ENCODE measurements around the gene C20orf141. TPM values are rescaled to one million over a fixed set of nuclear protein-coding genes. Genes with fewer than 3 reads are reported as not detected.
"Not testable (repeated sequence)": the region's sequence is repeated elsewhere in the genome, so short reads cannot be mapped to it uniquely, and the experiment has no call there.

Gene C20orf141
- total and polyA plus RNA-seq, 2 donors = 1.3 TPM; not detected in 1

GRCh38 chr20:2804852-2805688 lies 9.7 kb upstream of the C20orf141 start:
- no peak overlapping the region for H3K4me3 ChIP-seq (ENCODE audit: low read length in 2 of 2)
- DNase-seq (ENCODE audit: low read depth in 6 of 9, low spot score in 9 of 9) = no peak
- H3K9me3 ChIP-seq (ENCODE audit: control insufficient read depth in 2 of 2, insufficient read depth in 1 of 2, low read length in 1 of 2) = peaks cover 0 to 6% of the 10 kb centered on the region in 2 donors
- 32% methylated on average over 49 of the region's 49 CpGs for WGBS
- peaks cover 65 to 94% of the 10 kb centered on the region in 2 donors for H3K27me3 ChIP-seq (ENCODE audit: control insufficient read depth in 2 of 2, insufficient read depth in 1 of 2, low read length in 1 of 2)
- H3K27ac ChIP-seq (ENCODE audit: low read depth in 1 of 2, low read length in 1 of 2) = no peak overlapping the region
- no peaks in the 10 kb centered on the region for H3K36me3 ChIP-seq (ENCODE audit: control insufficient read depth in 2 of 2, insufficient read depth in 2 of 2, low read length in 1 of 2)
- H3K4me1 ChIP-seq (ENCODE audit: control insufficient read depth in 2 of 2, insufficient read depth in 2 of 2, low read length in 2 of 2) = peaks cover 1 to 11% of the 10 kb centered on the region in 2 donors

DNA sequence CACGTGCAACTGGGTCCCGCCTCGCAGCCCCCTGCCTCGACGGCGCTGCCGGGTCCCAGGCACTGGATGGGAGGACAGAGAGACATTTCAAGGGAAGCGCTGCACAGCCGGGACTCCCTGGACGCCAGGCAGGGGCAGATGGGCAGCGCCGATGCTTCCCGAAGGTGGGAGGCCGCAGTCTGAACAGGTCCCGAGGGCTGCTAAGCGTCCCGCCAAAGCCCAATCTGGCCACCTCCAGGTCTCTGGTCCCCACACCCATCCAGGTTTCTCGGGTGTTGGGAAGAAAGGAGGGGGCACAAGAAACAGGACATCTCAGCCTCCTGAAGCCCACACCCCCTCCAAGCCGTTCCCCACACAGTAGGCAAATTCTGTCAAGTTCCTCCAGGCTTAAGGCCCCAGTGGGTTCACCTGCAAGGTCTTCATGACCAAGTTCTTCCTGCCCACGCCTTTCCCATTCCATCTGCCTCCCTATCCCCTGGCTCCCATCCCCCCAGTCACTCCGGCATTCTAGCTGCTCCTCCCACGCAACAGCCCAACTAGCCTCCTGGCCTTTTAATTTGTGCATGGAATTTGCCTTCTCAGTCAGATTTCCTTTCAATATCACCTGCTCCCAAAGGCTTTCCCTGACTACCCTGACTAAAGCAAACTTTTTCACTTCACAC lies 9.0 kb upstream of the C20orf141 start:
- WGBS = 76% methylated on average over 22 of the region's 22 CpGs
- H3K4me1 ChIP-seq (ENCODE audit: control insufficient read depth in 2 of 2, insufficient read depth in 2 of 2, low read length in 2 of 2) = peaks cover 0 to 8% of the 10 kb centered on the region in 2 donors
- no peaks in the 10 kb centered on the region for H3K36me3 ChIP-seq (ENCODE audit: control insufficient read depth in 2 of 2, insufficient read depth in 2 of 2, low read length in 1 of 2)
- H3K27me3 ChIP-seq (ENCODE audit: control insufficient read depth in 2 of 2, insufficient read depth in 1 of 2, low read length in 1 of 2) = peaks cover 58 to 88% of the 10 kb centered on the region in 2 donors
- DNase-seq (ENCODE audit: low read depth in 6 of 9, low spot score in 9 of 9) = no peak
- peaks cover 0 to 5% of the 10 kb centered on the region in 2 donors for H3K9me3 ChIP-seq (ENCODE audit: control insufficient read depth in 2 of 2, insufficient read depth in 1 of 2, low read length in 1 of 2)
- no peak overlapping the region for H3K4me3 ChIP-seq (ENCODE audit: low read length in 2 of 2)
- no peak overlapping the region for H3K27ac ChIP-seq (ENCODE audit: low read depth in 1 of 2, low read length in 1 of 2)

DNA sequence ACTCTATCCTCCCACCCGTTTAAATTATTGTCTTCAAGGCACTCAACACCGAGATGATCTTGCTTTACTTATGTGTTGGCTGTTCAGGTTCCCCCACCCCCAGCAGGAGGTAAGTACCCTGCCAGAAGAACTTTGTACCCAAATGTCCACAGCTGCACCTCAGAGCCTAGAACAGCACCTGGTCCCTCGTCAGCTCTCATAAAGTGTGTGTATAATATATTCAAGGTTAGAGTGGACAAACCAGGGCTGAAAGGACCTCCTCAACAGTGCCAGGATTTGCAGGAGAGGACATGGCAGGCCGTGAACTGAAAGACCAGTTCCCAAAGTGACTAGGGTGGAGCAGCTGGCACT lies 8.5 kb upstream of the C20orf141 start:
- H3K36me3 ChIP-seq (ENCODE audit: control insufficient read depth in 2 of 2, insufficient read depth in 2 of 2, low read length in 1 of 2) = no peaks in the 10 kb centered on the region
- 85% methylated on average over 4 of the region's 4 CpGs for WGBS

DNA sequence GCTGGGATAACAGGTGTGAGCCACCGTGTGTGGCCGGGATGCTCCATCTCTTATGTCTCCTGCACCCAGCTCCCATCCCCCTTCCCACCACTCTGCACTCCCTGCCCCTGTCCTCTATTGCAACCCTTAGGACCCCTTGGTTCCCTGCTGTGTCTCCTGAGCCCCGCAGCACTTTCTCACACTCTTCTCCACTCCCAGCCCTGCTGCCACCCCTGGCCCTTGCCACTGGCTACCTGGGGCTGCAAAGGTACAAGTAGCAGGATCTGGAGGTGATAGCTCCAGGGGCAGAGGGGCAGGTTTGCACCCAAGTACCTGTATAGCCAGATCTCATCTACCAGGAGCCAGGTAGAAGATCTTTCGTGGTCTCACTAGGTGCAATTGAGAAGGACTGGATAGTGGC lies 7.8 kb upstream of the C20orf141 start:
- WGBS = 98% methylated on average over 4 of the region's 4 CpGs
- no peak overlapping the region for H3K27ac ChIP-seq (ENCODE audit: low read depth in 1 of 2, low read length in 1 of 2)

More for the DNA sequence above, 8.5 kb upstream of the C20orf141 start:
- no peak for DNase-seq (ENCODE audit: low read depth in 6 of 9, low spot score in 9 of 9)
- no peak overlapping the region for H3K27ac ChIP-seq (ENCODE audit: low read depth in 1 of 2, low read length in 1 of 2)
- H3K9me3 ChIP-seq (ENCODE audit: control insufficient read depth in 2 of 2, insufficient read depth in 1 of 2, low read length in 1 of 2) = peaks cover 0 to 5% of the 10 kb centered on the region in 2 donors
- peaks cover 54 to 83% of the 10 kb centered on the region in 2 donors for H3K27me3 ChIP-seq (ENCODE audit: control insufficient read depth in 2 of 2, insufficient read depth in 1 of 2, low read length in 1 of 2)
- H3K4me1 ChIP-seq (ENCODE audit: control insufficient read depth in 2 of 2, insufficient read depth in 2 of 2, low read length in 2 of 2) = peaks cover 0 to 3% of the 10 kb centered on the region in 2 donors
- H3K4me3 ChIP-seq (ENCODE audit: low read length in 2 of 2) = no peak overlapping the region

DNA sequence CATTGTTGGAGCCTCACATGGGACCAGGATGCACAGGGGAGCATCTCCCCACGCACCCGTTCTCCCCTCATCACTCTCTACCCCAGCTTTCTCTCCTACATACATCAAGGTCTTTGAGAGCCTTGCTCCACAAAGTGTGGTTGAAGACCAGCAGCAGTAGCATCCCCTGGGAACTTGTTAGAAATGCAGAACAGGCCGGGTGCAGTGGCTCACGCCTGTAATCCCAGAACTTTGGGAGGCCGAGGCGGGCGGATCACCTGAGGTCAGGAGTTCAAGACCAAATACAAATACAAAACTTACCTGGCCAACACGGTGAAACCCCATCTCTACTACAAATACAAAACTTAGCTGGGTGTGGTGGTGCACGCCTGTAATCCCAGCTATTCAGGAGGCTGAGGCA lies 6.9 kb upstream of the C20orf141 start:
- H3K36me3 ChIP-seq (ENCODE audit: control insufficient read depth in 2 of 2, insufficient read depth in 2 of 2, low read length in 1 of 2); H3K27ac ChIP-seq (ENCODE audit: low read depth in 1 of 2, low read length in 1 of 2); H3K4me1 ChIP-seq (ENCODE audit: control insufficient read depth in 2 of 2, insufficient read depth in 2 of 2, low read length in 2 of 2); DNase-seq (ENCODE audit: low read depth in 6 of 9, low spot score in 9 of 9); H3K4me3 ChIP-seq (ENCODE audit: low read length in 2 of 2); H3K9me3 ChIP-seq (ENCODE audit: control insufficient read depth in 2 of 2, insufficient read depth in 1 of 2, low read length in 1 of 2): not testable (repeated sequence)
- 90% methylated on average over 9 of the region's 9 CpGs for WGBS
- H3K27me3 ChIP-seq (ENCODE audit: control insufficient read depth in 2 of 2, insufficient read depth in 1 of 2, low read length in 1 of 2) = peaks cover 41 to 70% of the 10 kb centered on the region in 2 donors

More for the DNA sequence above, 7.8 kb upstream of the C20orf141 start:
- no peaks in the 10 kb centered on the region for H3K36me3 ChIP-seq (ENCODE audit: control insufficient read depth in 2 of 2, insufficient read depth in 2 of 2, low read length in 1 of 2)
- no peak overlapping the region for H3K4me3 ChIP-seq (ENCODE audit: low read length in 2 of 2)
- DNase-seq (ENCODE audit: low read depth in 6 of 9, low spot score in 9 of 9) = no peak
- H3K4me1 ChIP-seq (ENCODE audit: control insufficient read depth in 2 of 2, insufficient read depth in 2 of 2, low read length in 2 of 2) = no peaks in the 10 kb centered on the region
- H3K27me3 ChIP-seq (ENCODE audit: control insufficient read depth in 2 of 2, insufficient read depth in 1 of 2, low read length in 1 of 2) = peaks cover 50 to 79% of the 10 kb centered on the region in 2 donors
- H3K9me3 ChIP-seq (ENCODE audit: control insufficient read depth in 2 of 2, insufficient read depth in 1 of 2, low read length in 1 of 2) = no peaks in the 10 kb centered on the region

DNA sequence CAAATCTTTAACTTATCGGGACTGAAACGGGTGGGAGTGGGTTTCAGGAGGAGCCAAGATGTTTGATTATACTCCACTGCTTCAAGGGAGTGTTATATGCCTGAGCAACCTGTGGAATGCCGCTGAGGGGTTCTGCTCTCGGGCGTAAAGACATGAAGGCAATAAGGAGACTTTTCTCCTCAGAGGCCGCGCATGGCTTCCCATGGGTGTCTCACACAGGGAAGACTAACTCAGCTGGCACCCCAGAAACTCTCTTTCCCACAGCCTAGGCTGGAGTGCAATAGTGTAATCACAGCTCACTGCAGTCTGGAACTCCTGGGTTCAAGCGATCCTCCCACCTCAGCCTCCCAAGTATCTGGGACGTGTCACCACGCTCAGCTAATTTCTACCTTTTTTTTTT lies 5.1 kb upstream of the C20orf141 start:
- no peaks in the 10 kb centered on the region for H3K36me3 ChIP-seq (ENCODE audit: control insufficient read depth in 2 of 2, insufficient read depth in 2 of 2, low read length in 1 of 2)
- no peaks in the 10 kb centered on the region for H3K9me3 ChIP-seq (ENCODE audit: control insufficient read depth in 2 of 2, insufficient read depth in 1 of 2, low read length in 1 of 2)
- DNase-seq (ENCODE audit: low read depth in 6 of 9, low spot score in 9 of 9) = no peak
- H3K4me1 ChIP-seq (ENCODE audit: control insufficient read depth in 2 of 2, insufficient read depth in 2 of 2, low read length in 2 of 2) = no peaks in the 10 kb centered on the region
- peaks cover 24 to 56% of the 10 kb centered on the region in 2 donors for H3K27me3 ChIP-seq (ENCODE audit: control insufficient read depth in 2 of 2, insufficient read depth in 1 of 2, low read length in 1 of 2)
- 97% methylated on average over 10 of the region's 10 CpGs for WGBS
- no peak overlapping the region for H3K4me3 ChIP-seq (ENCODE audit: low read length in 2 of 2)
- no peak overlapping the region for H3K27ac ChIP-seq (ENCODE audit: low read depth in 1 of 2, low read length in 1 of 2)

DNA sequence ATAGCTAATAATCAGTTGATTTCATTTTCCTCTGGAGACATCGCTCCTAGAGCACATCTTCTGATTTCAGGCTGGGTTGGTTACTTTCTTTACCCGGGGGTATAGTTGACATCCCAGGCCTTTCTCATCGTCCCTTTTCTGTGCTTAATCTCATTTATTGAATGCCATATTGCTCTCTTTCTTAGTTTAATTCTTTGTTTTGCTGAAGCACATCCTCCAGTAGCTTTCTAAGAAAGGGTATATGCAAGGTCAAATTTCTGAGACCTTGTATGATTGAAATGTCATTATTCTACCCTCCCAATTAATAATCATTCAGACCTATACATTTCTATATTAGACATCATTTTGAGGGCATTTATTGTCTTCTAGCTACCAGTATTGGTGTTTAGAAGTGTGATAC lies 2.6 kb upstream of the C20orf141 start:
- Histone ChIP-seq H3K27me3 (ENCODE audit: control insufficient read depth in 2 of 2, insufficient read depth in 1 of 2, low read length in 1 of 2) (peaks cover 5 to 47% of the 10 kb centered on the region in 2 donors), H3K9me3 (ENCODE audit: control insufficient read depth in 2 of 2, insufficient read depth in 1 of 2, low read length in 1 of 2) (no peaks in the 10 kb centered on the region), H3K27ac (ENCODE audit: low read depth in 1 of 2, low read length in 1 of 2) (no peak overlapping the region), H3K4me1 (ENCODE audit: control insufficient read depth in 2 of 2, insufficient read depth in 2 of 2, low read length in 2 of 2) (peaks cover 0 to 2% of the 10 kb centered on the region in 2 donors), H3K36me3 (ENCODE audit: control insufficient read depth in 2 of 2, insufficient read depth in 2 of 2, low read length in 1 of 2) (no peaks in the 10 kb centered on the region), H3K4me3 (ENCODE audit: low read length in 2 of 2) (no peak overlapping the region)
- WGBS = 80% methylated on average over 3 of the region's 3 CpGs
- no peak for DNase-seq (ENCODE audit: low read depth in 6 of 9, low spot score in 9 of 9)

DNA sequence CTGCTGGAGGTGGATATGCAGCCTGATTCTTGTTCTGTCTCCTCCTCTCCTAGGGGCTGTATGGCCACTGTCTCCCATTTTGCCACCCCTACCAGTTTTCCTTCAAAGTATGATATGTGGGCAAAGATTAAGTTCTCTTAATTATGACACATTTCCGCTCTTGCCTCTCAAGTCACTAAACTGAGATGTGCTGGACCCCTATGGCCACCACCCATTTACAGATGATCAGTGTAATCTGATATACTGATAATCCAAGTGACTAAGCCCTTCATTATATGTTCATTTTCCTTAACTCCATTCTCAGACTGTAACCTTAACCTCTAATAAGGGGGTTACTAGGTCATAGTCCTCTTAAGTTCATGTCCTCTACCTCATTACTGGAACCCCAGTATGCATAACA lies 711 bp upstream of the C20orf141 start:
- Histone ChIP-seq H3K27ac (ENCODE audit: low read depth in 1 of 2, low read length in 1 of 2) (no peak overlapping the region), H3K27me3 (ENCODE audit: control insufficient read depth in 2 of 2, insufficient read depth in 1 of 2, low read length in 1 of 2) (peaks cover 2 to 41% of the 10 kb centered on the region in 2 donors)
- DNase-seq (ENCODE audit: low read depth in 6 of 9, low spot score in 9 of 9) = no peak

GRCh38 chr20:2815242-2815900 lies 584 bp downstream of the C20orf141 start:
- DNase-seq (ENCODE audit: low read depth in 6 of 9, low spot score in 9 of 9) = no peak
- Histone ChIP-seq H3K27ac (ENCODE audit: low read depth in 1 of 2, low read length in 1 of 2) (no peak overlapping the region), H3K9me3 (ENCODE audit: control insufficient read depth in 2 of 2, insufficient read depth in 1 of 2, low read length in 1 of 2) (peaks cover 0 to 2% of the 10 kb centered on the region in 2 donors), H3K4me1 (ENCODE audit: control insufficient read depth in 2 of 2, insufficient read depth in 2 of 2, low read length in 2 of 2) (peaks cover 0 to 3% of the 10 kb centered on the region in 2 donors), H3K4me3 (ENCODE audit: low read length in 2 of 2) (no peak overlapping the region), H3K36me3 (ENCODE audit: control insufficient read depth in 2 of 2, insufficient read depth in 2 of 2, low read length in 1 of 2) (no peaks in the 10 kb centered on the region), H3K27me3 (ENCODE audit: control insufficient read depth in 2 of 2, insufficient read depth in 1 of 2, low read length in 1 of 2) (peaks cover 11 to 46% of the 10 kb centered on the region in 2 donors)
- WGBS = 93% methylated on average over 8 of the region's 8 CpGs

More for the DNA sequence above, 711 bp upstream of the C20orf141 start:
- no peaks in the 10 kb centered on the region for H3K36me3 ChIP-seq (ENCODE audit: control insufficient read depth in 2 of 2, insufficient read depth in 2 of 2, low read length in 1 of 2)
- no peaks in the 10 kb centered on the region for H3K9me3 ChIP-seq (ENCODE audit: control insufficient read depth in 2 of 2, insufficient read depth in 1 of 2, low read length in 1 of 2)
- H3K4me1 ChIP-seq (ENCODE audit: control insufficient read depth in 2 of 2, insufficient read depth in 2 of 2, low read length in 2 of 2) = peaks cover 0 to 2% of the 10 kb centered on the region in 2 donors
- 97% methylated on average over 1 of the region's 1 CpG for WGBS
- no peak overlapping the region for H3K4me3 ChIP-seq (ENCODE audit: low read length in 2 of 2)
